WI38 (cell line): ENCODE measurements around the gene WNT5A.
A peak's percentile ranks its signal among the peaks of the same experiment; 100 is the strongest.
"Not testable (repeated sequence)": the region's sequence is repeated elsewhere in the genome, so short reads cannot be mapped to it uniquely, and the experiment has no call there.

Experiments
- H3K4me3 ChIP-seq: 2 replicates; pipeline ENCODE4 v1.5.1; 2011; ENCODE audit warnings: low read depth, mild to moderate bottlenecking, control low read depth, low read length
- TF ChIP-seq, protein P1 (sequence below): IDR thresholded peaks from 2 replicates; pipeline ENCODE4 v1.5.1; 2012; ENCODE audit warnings: low read depth, mild to moderate bottlenecking, control low read depth, low read length

The WNT5A gene

DNA sequence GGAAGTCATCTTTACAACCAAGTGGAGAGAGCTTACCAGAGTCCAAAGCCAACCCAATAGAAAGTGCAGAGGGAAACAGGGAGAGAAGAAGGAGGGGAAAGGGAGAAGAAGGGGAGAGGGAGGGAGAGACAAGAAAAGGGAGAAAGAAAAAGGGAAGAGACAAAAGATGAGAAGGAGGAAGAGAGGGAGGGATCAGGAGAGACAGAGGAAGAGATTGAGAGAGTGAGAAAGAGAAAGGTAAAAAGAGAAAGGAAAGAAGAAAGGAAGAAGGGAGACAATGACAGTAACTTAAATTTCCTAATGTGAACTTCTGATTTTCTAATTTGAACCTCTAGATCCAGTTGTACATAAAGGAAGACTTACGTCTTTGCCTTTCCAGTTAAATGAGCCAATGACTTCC is 20.7 kb upstream of the WNT5A start:
- H3K4me3 ChIP-seq, result no peak overlapping the region

DNA sequence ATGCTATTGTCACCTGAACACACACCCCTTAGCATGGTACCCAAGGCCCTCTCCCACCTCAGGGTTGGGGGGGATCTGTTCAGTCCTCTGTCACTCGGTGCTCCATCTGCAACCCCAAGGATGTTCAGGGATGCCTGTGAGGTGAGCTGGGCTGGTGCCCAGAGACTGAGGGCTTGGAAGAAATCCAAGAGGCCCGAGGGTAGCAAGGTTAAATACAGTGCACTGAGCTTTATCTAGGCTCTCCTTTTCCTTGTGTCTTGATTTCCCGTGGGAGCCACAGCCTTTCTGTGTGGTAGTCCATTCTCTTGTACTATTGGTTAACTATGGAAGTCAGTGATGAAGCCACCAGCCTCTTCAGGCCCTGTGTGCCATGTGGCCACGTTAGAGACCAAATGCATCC is 18.7 kb upstream of the WNT5A start:
- TF ChIP-seq, protein P1, sequence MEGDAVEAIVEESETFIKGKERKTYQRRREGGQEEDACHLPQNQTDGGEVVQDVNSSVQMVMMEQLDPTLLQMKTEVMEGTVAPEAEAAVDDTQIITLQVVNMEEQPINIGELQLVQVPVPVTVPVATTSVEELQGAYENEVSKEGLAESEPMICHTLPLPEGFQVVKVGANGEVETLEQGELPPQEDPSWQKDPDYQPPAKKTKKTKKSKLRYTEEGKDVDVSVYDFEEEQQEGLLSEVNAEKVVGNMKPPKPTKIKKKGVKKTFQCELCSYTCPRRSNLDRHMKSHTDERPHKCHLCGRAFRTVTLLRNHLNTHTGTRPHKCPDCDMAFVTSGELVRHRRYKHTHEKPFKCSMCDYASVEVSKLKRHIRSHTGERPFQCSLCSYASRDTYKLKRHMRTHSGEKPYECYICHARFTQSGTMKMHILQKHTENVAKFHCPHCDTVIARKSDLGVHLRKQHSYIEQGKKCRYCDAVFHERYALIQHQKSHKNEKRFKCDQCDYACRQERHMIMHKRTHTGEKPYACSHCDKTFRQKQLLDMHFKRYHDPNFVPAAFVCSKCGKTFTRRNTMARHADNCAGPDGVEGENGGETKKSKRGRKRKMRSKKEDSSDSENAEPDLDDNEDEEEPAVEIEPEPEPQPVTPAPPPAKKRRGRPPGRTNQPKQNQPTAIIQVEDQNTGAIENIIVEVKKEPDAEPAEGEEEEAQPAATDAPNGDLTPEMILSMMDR, result no peak
- no peak overlapping the region for H3K4me3 ChIP-seq

More for the DNA sequence above, 20.7 kb upstream of the WNT5A start:
- TF ChIP-seq, protein P1, result no peak

DNA sequence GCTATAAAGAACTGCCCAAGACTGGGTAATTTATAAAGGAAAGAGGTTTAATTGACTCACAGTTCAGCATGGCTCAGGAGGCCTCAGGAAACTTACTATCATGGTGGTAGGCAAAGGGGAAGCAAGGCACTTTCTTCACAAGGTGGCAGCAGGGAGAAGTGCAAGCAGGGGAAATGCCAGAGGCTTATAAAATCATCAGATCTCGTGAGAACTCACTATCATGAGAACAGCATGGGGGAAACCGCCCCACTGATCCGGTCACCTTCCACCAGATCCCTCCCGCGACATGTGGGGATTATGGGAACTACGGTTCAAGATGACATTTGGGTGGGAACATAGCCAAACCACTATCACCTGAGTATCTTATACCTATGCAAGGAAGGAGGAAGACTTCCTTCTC is 18.0 kb upstream of the WNT5A start:
- H3K4me3 ChIP-seq, result not testable (repeated sequence)
- TF ChIP-seq, protein P1, result 0 out of 2 replicates have a peak, but pooled peaks have one; percentile 11

DNA sequence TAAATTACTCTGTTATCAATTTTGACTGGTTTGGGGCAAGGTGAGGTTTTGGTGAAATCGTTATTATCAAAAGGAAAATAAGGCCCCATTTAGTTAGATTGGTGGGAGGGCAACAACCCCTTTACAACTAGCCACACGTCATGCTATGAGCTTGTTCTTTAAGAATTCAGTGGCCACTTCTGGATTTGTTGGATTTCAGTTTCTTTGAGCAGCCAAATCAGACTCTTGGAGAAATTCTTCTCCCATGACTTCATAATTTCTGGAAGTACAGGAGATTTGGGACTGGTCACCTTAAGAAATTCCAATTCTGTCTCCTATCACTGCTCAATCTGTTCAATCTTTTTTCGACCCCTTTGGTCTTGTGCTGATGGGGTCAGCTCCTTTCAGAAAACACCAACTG is 14.8 kb upstream of the WNT5A start:
- H3K4me3 ChIP-seq, result no peak overlapping the region
- TF ChIP-seq, protein P1, result no peak

DNA sequence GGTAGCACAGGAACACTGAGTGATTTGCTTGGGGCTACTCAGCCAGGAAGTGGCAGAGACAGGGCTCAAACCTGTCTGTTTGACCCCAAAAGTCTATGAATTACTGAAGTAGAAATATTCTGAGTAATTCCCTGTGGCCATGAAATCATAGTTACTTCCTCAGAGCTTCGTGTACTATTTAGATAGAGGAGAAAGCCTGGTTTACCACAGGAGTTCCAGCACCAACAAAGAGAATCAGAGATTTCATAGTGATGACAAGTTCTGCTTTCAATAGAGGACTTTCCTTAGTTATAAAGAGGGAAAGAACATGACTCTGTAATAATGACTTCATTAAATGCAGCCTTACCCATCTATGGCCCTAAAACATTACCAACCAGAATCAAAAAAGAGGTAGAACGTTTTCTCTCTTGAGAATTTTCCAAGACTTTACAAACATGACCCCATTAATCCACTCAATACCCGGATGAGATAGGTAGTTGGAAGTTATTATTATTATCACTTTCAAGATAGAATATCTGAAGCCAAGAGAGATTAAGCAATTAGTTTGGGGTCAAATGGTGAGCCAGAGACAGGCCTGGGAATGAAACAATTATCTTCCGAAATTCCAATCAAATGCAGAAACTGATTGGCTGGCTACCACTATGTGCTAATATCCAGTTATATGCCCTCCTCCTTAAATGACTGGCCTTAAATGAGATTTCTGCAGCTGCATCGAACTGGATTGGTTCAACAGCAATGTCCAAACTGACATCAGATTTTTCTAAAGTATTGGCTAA is 13.6 kb upstream of the WNT5A start:
- TF ChIP-seq, protein P1, result no peak
- H3K4me3 ChIP-seq, result no peak overlapping the region

DNA sequence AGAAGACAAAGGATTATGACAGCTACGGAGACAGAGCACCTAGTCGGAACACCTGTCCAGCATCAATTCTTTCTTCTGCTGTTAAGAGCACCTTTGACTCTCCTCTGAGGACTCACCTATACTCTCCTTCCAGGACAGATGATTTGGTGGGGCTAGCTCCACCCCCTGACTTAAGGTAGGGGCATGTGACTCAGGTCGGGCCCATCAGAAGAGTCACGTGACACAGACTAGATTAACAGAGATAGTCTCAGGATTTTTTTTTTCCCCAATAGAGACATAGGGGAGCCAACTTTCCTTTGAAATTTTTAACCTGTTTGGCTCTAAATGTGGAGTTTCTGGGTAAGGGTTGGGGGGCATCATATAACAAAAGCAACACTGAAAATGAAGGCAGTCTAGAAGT is 11.4 kb upstream of the WNT5A start:
- H3K4me3 ChIP-seq, result no peak overlapping the region
- TF ChIP-seq, protein P1, result no peak

DNA sequence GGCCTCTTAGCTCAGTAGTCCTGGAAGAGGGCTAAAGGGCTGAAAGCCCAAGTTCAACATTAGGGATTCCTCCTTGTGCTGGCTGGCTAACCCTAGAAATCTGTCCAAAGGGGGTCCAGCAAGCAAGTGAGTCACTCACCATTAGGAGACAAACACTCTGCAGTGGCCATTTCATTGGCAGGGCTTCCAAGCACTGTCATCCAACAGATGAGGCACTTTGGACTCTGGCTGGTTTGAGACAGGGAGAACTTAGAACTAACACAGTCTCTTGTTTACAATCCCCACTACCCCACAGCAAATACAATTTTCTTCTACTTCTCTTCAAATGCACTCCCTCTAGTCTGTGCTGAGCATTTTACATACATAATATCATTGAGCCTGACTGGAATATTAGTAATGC is 10.1 kb upstream of the WNT5A start:
- TF ChIP-seq, protein P1, result no peak
- no peak overlapping the region for H3K4me3 ChIP-seq
